ENCODE results near the gene DDR1. TPM values are rescaled to one million over a fixed set of nuclear protein-coding genes. Genes with fewer than 3 reads are reported as not detected.

Gene DDR1
- total RNA-seq, 2 donors from 2014 or later, result 22.1 to 23.8 TPM

GRCh38 chr6:30837432-30837831 lies 46.9 kb upstream of the DDR1 start:
- peak overlapping the region in 1 of 2 donors; percentile 12 for H3K27ac ChIP-seq
- no peak for DNase-seq (ENCODE audit: low spot score)

GRCh38 chr6:30837870-30838269 lies 46.4 kb upstream of the DDR1 start:
- Histone ChIP-seq H3K36me3 (no peaks in the 10 kb centered on the region), H3K4me1 (ENCODE audit: control insufficient read depth in 1 of 2, low read depth in 2 of 2) (peaks cover 3 to 20% of the 10 kb centered on the region in 2 donors), H3K27ac (no peak overlapping the region), H3K4me3 (no peak overlapping the region), H3K9me3 (no peaks in the 10 kb centered on the region), H3K27me3 (replicated peaks; ENCODE audit: insufficient read depth) (no peaks in the 10 kb centered on the region)
- DNase-seq (ENCODE audit: low spot score) (no peak), ATAC-seq (ENCODE audit: insufficient number of reproducible peaks, low FRiP score, low read depth) (no peak)
- TF ChIP-seq CTCF (IDR thresholded peaks at IDR 0.05), result no peak

More at GRCh38 chr6:30837432-30837831, 46.9 kb upstream of the DDR1 start:
- no peaks in the 10 kb centered on the region for H3K9me3 ChIP-seq
- peaks cover 3 to 20% of the 10 kb centered on the region in 2 donors for H3K4me1 ChIP-seq (ENCODE audit: control insufficient read depth in 1 of 2, low read depth in 2 of 2)
- no peak overlapping the region for H3K4me3 ChIP-seq
- TF ChIP-seq CTCF (IDR thresholded peaks at IDR 0.05), result no peak
- H3K27me3 ChIP-seq (replicated peaks; ENCODE audit: insufficient read depth), result no peaks in the 10 kb centered on the region
- H3K36me3 ChIP-seq, result no peaks in the 10 kb centered on the region
- no peak for ATAC-seq (ENCODE audit: insufficient number of reproducible peaks, low FRiP score, low read depth)

- H3K4me3 ChIP-seq, result no peak overlapping the region
- peaks cover 7 to 32% of the 10 kb centered on the region in 2 donors for H3K4me1 ChIP-seq (ENCODE audit: control insufficient read depth in 1 of 2, low read depth in 2 of 2)
- TF ChIP-seq CTCF (IDR thresholded peaks at IDR 0.05), result no peak
- ATAC-seq (ENCODE audit: insufficient number of reproducible peaks, low FRiP score, low read depth) (no peak), DNase-seq (ENCODE audit: low spot score) (no peak)
- no peaks in the 10 kb centered on the region for H3K9me3 ChIP-seq
- H3K27me3 ChIP-seq (replicated peaks; ENCODE audit: insufficient read depth), result no peaks in the 10 kb centered on the region
- no peak overlapping the region for H3K27ac ChIP-seq
- H3K36me3 ChIP-seq, result no peaks in the 10 kb centered on the region
These were observed 44.6 kb upstream of the DDR1 start for GRCh38 chr6:30839671-30840070.

- Histone ChIP-seq H3K27ac (no peak overlapping the region), H3K36me3 (no peaks in the 10 kb centered on the region), H3K27me3 (replicated peaks; ENCODE audit: insufficient read depth) (no peaks in the 10 kb centered on the region), H3K4me3 (no peak overlapping the region), H3K4me1 (ENCODE audit: control insufficient read depth in 1 of 2, low read depth in 2 of 2) (peaks cover 7 to 32% of the 10 kb centered on the region in 2 donors), H3K9me3 (no peaks in the 10 kb centered on the region)
- no peak for TF ChIP-seq CTCF (IDR thresholded peaks at IDR 0.05)
- ATAC-seq (ENCODE audit: insufficient number of reproducible peaks, low FRiP score, low read depth), result no peak
- no peak for DNase-seq (ENCODE audit: low spot score)
These were observed 44.0 kb upstream of the DDR1 start for GRCh38 chr6:30840084-30840934.

- no peaks in the 10 kb centered on the region for H3K9me3 ChIP-seq
- peaks cover 5 to 27% of the 10 kb centered on the region in 2 donors for H3K4me1 ChIP-seq (ENCODE audit: control insufficient read depth in 1 of 2, low read depth in 2 of 2)
- TF ChIP-seq CTCF (IDR thresholded peaks at IDR 0.05), result no peak
- no peaks in the 10 kb centered on the region for H3K36me3 ChIP-seq
- DNase-seq (ENCODE audit: low spot score) (no peak), ATAC-seq (ENCODE audit: insufficient number of reproducible peaks, low FRiP score, low read depth) (no peak)
- H3K4me3 ChIP-seq, result no peak overlapping the region
- H3K27ac ChIP-seq, result no peak overlapping the region
- H3K27me3 ChIP-seq (replicated peaks; ENCODE audit: insufficient read depth), result no peaks in the 10 kb centered on the region
These were observed 43.2 kb upstream of the DDR1 start for GRCh38 chr6:30840935-30841643.

Measured in thoracic aorta (tissue), 2 donors.